SK-N-SH (cell line): ENCODE measurements around the gene RPS6KL1. TPM values are rescaled to one million over a fixed set of nuclear protein-coding genes. Genes with fewer than 3 reads are reported as not detected.

Experiments used
- CTCF ChIA-PET: fragments of 300-600, 350-600 bp; formaldehyde crosslinking; extraction: SDS; loops from one replicate; lab custom pipeline; 2021; lab: Yijun Ruan, JAX
- POLR2A ChIA-PET: fragments of 350-600 bp; sonication (Branson Sonifier 250); formaldehyde crosslinking; extraction: SDS; loops from one replicate; lab custom pipeline; 2020; ENCODE audit warnings: antibody characterized with exemption, inconsistent platforms; lab: Yijun Ruan, JAX
- DNase-seq: peaks from one replicate; pipeline ENCODE4 v3.0.0; 2012
- H2AFZ ChIP-seq: fragments of 200-600 bp; sonication (generic); 2 replicates; pipeline ENCODE4 v1.8.1; 2016; ENCODE audit warnings: antibody characterized with exemption, mild to moderate bottlenecking, low read depth
- H3F3A ChIP-seq: fragments of 200-600 bp; sonication (generic); replicated peaks from 2 replicates; pipeline ENCODE3; 2016; ENCODE audit warnings: antibody characterized with exemption, mild to moderate bottlenecking; ENCODE audit not compliant: insufficient read depth
- H3K27ac ChIP-seq, 2 experiments: fragments of 200-500 bp in 1 of 2; fragments of 200-600 bp in 1 of 2; sonication (Bioruptor generic) in 1 of 2; sonication (generic), shearing (Covaris generic) in 1 of 2; 2 replicates each; pipeline versions ENCODE4 v1.5.1 to v1.6.1; 2014 to 2016; ENCODE audit warnings: low read depth in 2 of 2, inconsistent platforms in 1 of 2, low read length in 1 of 2, mild to moderate bottlenecking in 1 of 2, mixed read lengths in 1 of 2
- H3K27me3 ChIP-seq: fragments of 200-600 bp; sonication (generic), shearing (Covaris generic); 2 replicates; pipeline ENCODE4 v1.6.1; 2016; ENCODE audit warnings: mixed run types; ENCODE audit not compliant: insufficient read depth
- H3K36me3 ChIP-seq, 2 experiments: fragments of 200-500 bp in 1 of 2; fragments of 200-600 bp in 1 of 2; sonication (Bioruptor generic) in 1 of 2; sonication (generic) in 1 of 2; replicated peaks in 1 of 2; 2 replicates each; pipeline versions ENCODE3 to v1.5.1; 2014 to 2016; ENCODE audit warnings: low read length in 1 of 2, mild to moderate bottlenecking in 1 of 2; ENCODE audit not compliant: insufficient read depth in 2 of 2, control insufficient read depth in 1 of 2
- H3K4me1 ChIP-seq, 2 experiments: fragments of 200-500 bp in 1 of 2; fragments of 200-600 bp in 1 of 2; sonication (Bioruptor generic) in 1 of 2; sonication (generic), shearing (Covaris generic) in 1 of 2; 2 replicates each; pipeline versions ENCODE4 v1.5.1 to v1.6.1; 2014 to 2016; ENCODE audit warnings: low read depth in 1 of 2, low read length in 1 of 2, mixed run types in 1 of 2; ENCODE audit not compliant: insufficient read depth in 2 of 2, control insufficient read depth in 1 of 2
- H3K4me2 ChIP-seq: fragments of 200-600 bp; sonication (generic), shearing (Covaris generic); 2 replicates; pipeline ENCODE4 v1.6.1; 2017; ENCODE audit warnings: mixed run types
- H3K4me3 ChIP-seq, 2 experiments: fragments of 200-500 bp in 1 of 2; fragments of 200-600 bp in 1 of 2; sonication (Bioruptor generic) in 1 of 2; sonication (generic), shearing (Covaris generic) in 1 of 2; 2 replicates each; pipeline versions ENCODE4 v1.5.1 to v1.8.1; 2014 to 2016; ENCODE audit warnings: low read depth in 2 of 2, inconsistent platforms in 1 of 2, low read length in 1 of 2, mild to moderate bottlenecking in 1 of 2, mixed read lengths in 1 of 2, moderate library complexity in 1 of 2
- H3K79me2 ChIP-seq: fragments of 200-600 bp; sonication (generic); 2 replicates; pipeline ENCODE4 v1.8.1; 2017; ENCODE audit warnings: mild to moderate bottlenecking; ENCODE audit not compliant: insufficient read depth
- H3K9ac ChIP-seq: fragments of 200-600 bp; sonication (generic); 2 replicates; pipeline ENCODE4 v1.6.1; 2017; ENCODE audit warnings: mixed run types
- H3K9me2 ChIP-seq: fragments of 200-600 bp; sonication (generic); 2 replicates; pipeline ENCODE4 v1.6.1; 2017; ENCODE audit warnings: mixed run types
- H3K9me3 ChIP-seq: fragments of 200-600 bp; sonication (generic); 2 replicates; pipeline ENCODE4 v1.6.1; 2017; ENCODE audit warnings: mixed run types, mild to moderate bottlenecking, moderate library complexity
- H4K20me1 ChIP-seq: fragments of 200-600 bp; sonication (generic); 2 replicates; pipeline ENCODE4 v1.6.1; 2017; ENCODE audit warnings: mild to moderate bottlenecking, mixed run types; ENCODE audit not compliant: insufficient read depth
- CHD2 ChIP-seq: fragments of 150-350 bp; IDR thresholded peaks from 2 replicates; pipeline ENCODE4 v1.6.1; 2018; ENCODE audit warnings: low read length; ENCODE audit not compliant: partially characterized antibody
- CTCF ChIP-seq: fragments of 200-600 bp; sonication (generic); IDR thresholded peaks from 2 replicates; pipeline ENCODE4 v1.6.1; 2017; ENCODE audit warnings: antibody characterized with exemption, mild to moderate bottlenecking, moderate library complexity
- EP300 ChIP-seq, 2 experiments: IDR thresholded peaks; 2 replicates each; pipeline versions ENCODE4 v1.4.0 to v1.6.1; 2012; ENCODE audit warnings: borderline replicate concordance in 1 of 2, low read depth in 1 of 2, low read length in 1 of 2
- EZH2phosphoT487 ChIP-seq: fragments of 200-600 bp; sonication (generic); IDR thresholded peaks from 2 replicates; pipeline ENCODE4 v1.6.1; 2017; ENCODE audit warnings: low read depth, mixed run types, mild to moderate bottlenecking, antibody characterized with exemption, moderate library complexity, borderline replicate concordance
- FOSL2 ChIP-seq: IDR thresholded peaks from 2 replicates; pipeline ENCODE4 v1.4.0; 2012; ENCODE audit warnings: low read depth, mild to moderate bottlenecking, moderate library complexity, borderline replicate concordance
- FOXM1 ChIP-seq: IDR thresholded peaks from 2 replicates; pipeline ENCODE4 v1.4.0; 2012; ENCODE audit warnings: low read depth, mild to moderate bottlenecking
- IRF3 ChIP-seq: fragments of 150-350 bp; IDR thresholded peaks from 2 replicates; pipeline ENCODE4 v1.6.1; 2016; ENCODE audit warnings: mild to moderate bottlenecking, low read depth, low read length
- JUND ChIP-seq: IDR thresholded peaks from 2 replicates; pipeline ENCODE4 v1.4.0; 2012
- MEF2A ChIP-seq: IDR thresholded peaks from 2 replicates; pipeline ENCODE4 v1.4.0; 2012; ENCODE audit warnings: low read depth, borderline replicate concordance
- NFIC ChIP-seq: IDR thresholded peaks from 2 replicates; pipeline ENCODE4 v1.4.0; 2012; ENCODE audit warnings: borderline replicate concordance
- NRF1 ChIP-seq: IDR thresholded peaks from 2 replicates; pipeline ENCODE4 v1.6.1; 2012; ENCODE audit warnings: low read depth, mild to moderate bottlenecking, low read length
- POLR2AphosphoS5 ChIP-seq: IDR thresholded peaks from 2 replicates; pipeline ENCODE4 v1.6.1; 2012; ENCODE audit warnings: low read depth, low read length
- RCOR1 ChIP-seq: fragments of 150-350 bp; IDR thresholded peaks from 2 replicates; pipeline ENCODE4 v1.6.1; 2017; ENCODE audit warnings: antibody characterized with exemption, low read length
- RFX5 ChIP-seq: IDR thresholded peaks from 2 replicates; pipeline ENCODE4 v1.6.1; 2012; ENCODE audit warnings: mild to moderate bottlenecking, improper control_type of control experiment, low read length
- SIN3A ChIP-seq: IDR thresholded peaks from 2 replicates; pipeline ENCODE4 v1.6.1; 2012; ENCODE audit warnings: low read depth, mild to moderate bottlenecking, low read length, moderate library complexity, borderline replicate concordance
- TEAD4 ChIP-seq: IDR thresholded peaks from 2 replicates; pipeline ENCODE4 v1.4.0; 2012; ENCODE audit warnings: mild to moderate bottlenecking, borderline replicate concordance; ENCODE audit not compliant: insufficient read depth
- WGBS: methylation state at CpG from one replicate; pipeline ENCODE4 v1.1.6; 2017; ENCODE audit warnings: low lambda C conversion rate; 5-methylcytosine and 5-hydroxymethylcytosine counted together
- polyA plus RNA-seq, 3 experiments: library from polyadenylated mRNA; depleted of rRNA; stranded (reverse); fragments of >200 nt; gene quantifications; 2 replicates each; pipeline ENCODE4 v1.2.3, GENCODE V29; 2012
- TF ChIP-seq, protein P1 (sequence below): IDR thresholded peaks from 2 replicates; pipeline ENCODE4; 2012
- TF ChIP-seq, protein P2 (sequence below): IDR thresholded peaks from 2 replicates; pipeline ENCODE4 v1.6.1; 2012; ENCODE audit warnings: mild to moderate bottlenecking, low read depth, low read length, moderate library complexity

The RPS6KL1 gene
- polyA plus RNA-seq, 1 of the 3 experiments (the other 2 are of a cell fraction): 2.5 TPM

DNA sequence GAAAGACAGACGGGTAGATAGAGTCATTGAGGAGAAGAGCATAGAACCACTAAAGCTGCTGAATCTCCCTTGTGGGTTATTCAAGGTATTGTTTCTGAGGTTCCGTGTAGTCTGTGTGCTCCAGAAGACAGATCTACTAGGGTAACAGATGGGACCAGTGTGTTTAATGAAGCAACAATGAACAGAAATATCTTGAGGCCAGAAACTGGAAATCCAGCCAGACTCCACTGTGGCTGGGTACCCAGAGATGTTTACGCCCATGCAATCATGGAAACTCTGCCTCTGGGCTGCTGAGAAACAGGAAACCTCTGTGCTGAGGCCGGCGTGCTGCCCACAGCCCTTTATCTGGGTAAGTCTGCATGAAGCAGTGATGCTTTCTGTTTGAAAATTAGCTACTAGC is 55.4 kb downstream of the RPS6KL1 start:
- no peak overlapping the region for H3K4me3 ChIP-seq
- DNase-seq: peak; percentile 61
- no peaks in the 10 kb centered on the region for H3K79me2 ChIP-seq
- H3K4me1 ChIP-seq: peaks cover 0 to 4% of the 10 kb centered on the region in 2 experiments; a peak in 1 of 4 replicates
- H4K20me1 ChIP-seq: no peaks in the 10 kb centered on the region
- H3K9me3 ChIP-seq: no peaks in the 10 kb centered on the region
- H3K27ac ChIP-seq: peak overlapping the region in 1 of 2 experiments; percentile 66; a peak in 2 of 4 replicates
- no peaks in the 10 kb centered on the region for H3K27me3 ChIP-seq
- no peaks in the 10 kb centered on the region for H3K9me2 ChIP-seq
- 68% methylated on average over 5 of the region's 5 CpGs for WGBS
- TF ChIP-seq JUND (no peak), POLR2AphosphoS5 (no peak), RFX5 (no peak), NRF1 (no peak), RCOR1 (no peak), TEAD4 (no peak), SIN3A (no peak), CTCF (no peak), EZH2phosphoT487 (no peak), CHD2 (no peak), NFIC (no peak), IRF3 (no peak), MEF2A (no peak), FOSL2 (no peak), EP300 (IDR thresholded peaks at IDR 0.05; ENCODE audit: borderline replicate concordance in 1 of 2, low read depth in 1 of 2, low read length in 1 of 2) (no peak), FOXM1 (no peak)
- TF ChIP-seq, protein P1, sequence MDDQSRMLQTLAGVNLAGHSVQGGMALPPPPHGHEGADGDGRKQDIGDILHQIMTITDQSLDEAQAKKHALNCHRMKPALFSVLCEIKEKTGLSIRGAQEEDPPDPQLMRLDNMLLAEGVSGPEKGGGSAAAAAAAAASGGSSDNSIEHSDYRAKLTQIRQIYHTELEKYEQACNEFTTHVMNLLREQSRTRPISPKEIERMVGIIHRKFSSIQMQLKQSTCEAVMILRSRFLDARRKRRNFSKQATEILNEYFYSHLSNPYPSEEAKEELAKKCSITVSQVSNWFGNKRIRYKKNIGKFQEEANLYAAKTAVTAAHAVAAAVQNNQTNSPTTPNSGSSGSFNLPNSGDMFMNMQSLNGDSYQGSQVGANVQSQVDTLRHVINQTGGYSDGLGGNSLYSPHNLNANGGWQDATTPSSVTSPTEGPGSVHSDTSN: no peak
- TF ChIP-seq, protein P2, sequence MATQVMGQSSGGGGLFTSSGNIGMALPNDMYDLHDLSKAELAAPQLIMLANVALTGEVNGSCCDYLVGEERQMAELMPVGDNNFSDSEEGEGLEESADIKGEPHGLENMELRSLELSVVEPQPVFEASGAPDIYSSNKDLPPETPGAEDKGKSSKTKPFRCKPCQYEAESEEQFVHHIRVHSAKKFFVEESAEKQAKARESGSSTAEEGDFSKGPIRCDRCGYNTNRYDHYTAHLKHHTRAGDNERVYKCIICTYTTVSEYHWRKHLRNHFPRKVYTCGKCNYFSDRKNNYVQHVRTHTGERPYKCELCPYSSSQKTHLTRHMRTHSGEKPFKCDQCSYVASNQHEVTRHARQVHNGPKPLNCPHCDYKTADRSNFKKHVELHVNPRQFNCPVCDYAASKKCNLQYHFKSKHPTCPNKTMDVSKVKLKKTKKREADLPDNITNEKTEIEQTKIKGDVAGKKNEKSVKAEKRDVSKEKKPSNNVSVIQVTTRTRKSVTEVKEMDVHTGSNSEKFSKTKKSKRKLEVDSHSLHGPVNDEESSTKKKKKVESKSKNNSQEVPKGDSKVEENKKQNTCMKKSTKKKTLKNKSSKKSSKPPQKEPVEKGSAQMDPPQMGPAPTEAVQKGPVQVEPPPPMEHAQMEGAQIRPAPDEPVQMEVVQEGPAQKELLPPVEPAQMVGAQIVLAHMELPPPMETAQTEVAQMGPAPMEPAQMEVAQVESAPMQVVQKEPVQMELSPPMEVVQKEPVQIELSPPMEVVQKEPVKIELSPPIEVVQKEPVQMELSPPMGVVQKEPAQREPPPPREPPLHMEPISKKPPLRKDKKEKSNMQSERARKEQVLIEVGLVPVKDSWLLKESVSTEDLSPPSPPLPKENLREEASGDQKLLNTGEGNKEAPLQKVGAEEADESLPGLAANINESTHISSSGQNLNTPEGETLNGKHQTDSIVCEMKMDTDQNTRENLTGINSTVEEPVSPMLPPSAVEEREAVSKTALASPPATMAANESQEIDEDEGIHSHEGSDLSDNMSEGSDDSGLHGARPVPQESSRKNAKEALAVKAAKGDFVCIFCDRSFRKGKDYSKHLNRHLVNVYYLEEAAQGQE: no peak
- H3K36me3 ChIP-seq: no peaks in the 10 kb centered on the region
- ChIA-PET CTCF (interaction anchor here (0.7 to 4.6 kb wide), 9 partner anchors 8 to 220 kb away, joined by 3 to 52 read pairs (median 3); no protein-coding TSS in a partner anchor), POLR2A (interaction anchor here (1.3 kb wide), 1 partner anchor 14 kb away, joined by 4 read pairs; no protein-coding TSS in a partner anchor)
- H3K9ac ChIP-seq: no peak overlapping the region
- H3F3A ChIP-seq: no peaks in the 10 kb centered on the region
- H3K4me2 ChIP-seq: no peak overlapping the region
- H2AFZ ChIP-seq: no peak overlapping the region
